ENCODE results near the gene PLCD3. TPM values are rescaled to one million over a fixed set of nuclear protein-coding genes. Genes with fewer than 3 reads are reported as not detected.

PLCD3 gene
- polyA plus RNA-seq, 1 of the 3 experiments (the other 2 are of a cell fraction): 59.7 TPM

DNA sequence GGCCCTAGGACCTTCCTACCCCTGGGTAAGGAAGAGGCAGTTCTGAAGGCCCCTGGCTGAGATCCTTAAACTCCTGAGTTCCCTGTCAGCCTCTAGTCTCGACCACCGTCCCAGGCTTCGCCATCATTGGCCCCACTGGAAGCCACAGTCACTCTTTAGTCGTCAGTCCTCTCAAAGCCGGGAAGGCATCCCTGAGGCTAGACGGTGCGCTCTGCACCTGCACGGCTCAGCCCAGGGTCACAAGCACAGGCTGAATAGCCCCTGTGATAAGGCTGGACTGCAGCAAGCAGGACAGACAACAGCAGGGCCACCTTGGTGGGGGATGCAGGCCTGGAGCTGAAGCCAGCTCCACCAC lies 12.7 kb upstream of the PLCD3 start:
- POLR2A ChIA-PET: interaction anchor here (1.6 kb wide), 1 partner anchor 9 kb away, joined by 8 read pairs; the partner anchor contains the start of gene ACBD4
- CTCF ChIA-PET: interaction anchor here (1.6 to 10.6 kb wide), 3 partner anchors 11 to 53 kb away, joined by 5 to 209 read pairs (median 12); partner anchors contain the start of genes ACBD4 and PLCD3
- Histone ChIP-seq H3K36me3 (replicated peaks in 1 of 2; ENCODE audit: control insufficient read depth in 1 of 2, insufficient read depth in 2 of 2, low read length in 1 of 2) (peaks cover 0 to 2% of the 10 kb centered on the region in 2 experiments), H3K4me1 (ENCODE audit: control insufficient read depth in 1 of 2, insufficient read depth in 2 of 2, low read depth in 1 of 2, low read length in 1 of 2) (peaks cover 8 to 11% of the 10 kb centered on the region in 2 experiments; a peak in 2 of 4 replicates), H3K4me3 (ENCODE audit: low read depth in 2 of 2, low read length in 1 of 2) (no peak overlapping the region), H3K79me2 (ENCODE audit: insufficient read depth) (peaks cover 23% of the 10 kb centered on the region), H3K27me3 (ENCODE audit: insufficient read depth) (no peaks in the 10 kb centered on the region), H2AFZ (ENCODE audit: low read depth) (no peak overlapping the region), H3K27ac (ENCODE audit: low read depth in 2 of 2, low read length in 1 of 2) (no peak overlapping the region), H4K20me1 (ENCODE audit: insufficient read depth) (peaks cover 9% of the 10 kb centered on the region), H3K9me2 (no peaks in the 10 kb centered on the region), H3K9ac (no peak overlapping the region), H3K9me3 (no peaks in the 10 kb centered on the region), H3F3A (replicated peaks; ENCODE audit: insufficient read depth) (peaks cover 30% of the 10 kb centered on the region), H3K4me2 (no peak overlapping the region)
- TF ChIP-seq MEF2A (IDR thresholded peaks at IDR 0.05; ENCODE audit: borderline replicate concordance, low read depth) (no peak), EP300 (IDR thresholded peaks at IDR 0.05; ENCODE audit: borderline replicate concordance in 1 of 2, low read depth in 1 of 2, low read length in 1 of 2) (no peak), TEAD4 (IDR thresholded peaks at IDR 0.05; ENCODE audit: borderline replicate concordance, insufficient read depth) (no peak), RAD21 (IDR thresholded peaks at IDR 0.05; ENCODE audit: low read length) (no peak), GABPA (IDR thresholded peaks at IDR 0.05; ENCODE audit: low read depth) (no peak), SMC3 (IDR thresholded peaks at IDR 0.05; ENCODE audit: low read depth, low read length) (no peak), FOSL2 (IDR thresholded peaks at IDR 0.05; ENCODE audit: borderline replicate concordance, low read depth) (no peak), MXI1 (IDR thresholded peaks at IDR 0.05; ENCODE audit: low read depth, low read length) (no peak), SIN3A (IDR thresholded peaks at IDR 0.05; ENCODE audit: borderline replicate concordance, low read depth, low read length) (no peak), ELF1 (IDR thresholded peaks at IDR 0.05) (no peak), FOXJ3 (CRISPR knock-in tag; IDR thresholded peaks at IDR 0.05) (no peak), FOXM1 (IDR thresholded peaks at IDR 0.05; ENCODE audit: low read depth) (no peak), RFX5 (IDR thresholded peaks at IDR 0.05; ENCODE audit: low read length) (no peak), EZH2phosphoT487 (IDR thresholded peaks at IDR 0.05; ENCODE audit: borderline replicate concordance, low read depth) (no peak)
- TF ChIP-seq, protein P1, sequence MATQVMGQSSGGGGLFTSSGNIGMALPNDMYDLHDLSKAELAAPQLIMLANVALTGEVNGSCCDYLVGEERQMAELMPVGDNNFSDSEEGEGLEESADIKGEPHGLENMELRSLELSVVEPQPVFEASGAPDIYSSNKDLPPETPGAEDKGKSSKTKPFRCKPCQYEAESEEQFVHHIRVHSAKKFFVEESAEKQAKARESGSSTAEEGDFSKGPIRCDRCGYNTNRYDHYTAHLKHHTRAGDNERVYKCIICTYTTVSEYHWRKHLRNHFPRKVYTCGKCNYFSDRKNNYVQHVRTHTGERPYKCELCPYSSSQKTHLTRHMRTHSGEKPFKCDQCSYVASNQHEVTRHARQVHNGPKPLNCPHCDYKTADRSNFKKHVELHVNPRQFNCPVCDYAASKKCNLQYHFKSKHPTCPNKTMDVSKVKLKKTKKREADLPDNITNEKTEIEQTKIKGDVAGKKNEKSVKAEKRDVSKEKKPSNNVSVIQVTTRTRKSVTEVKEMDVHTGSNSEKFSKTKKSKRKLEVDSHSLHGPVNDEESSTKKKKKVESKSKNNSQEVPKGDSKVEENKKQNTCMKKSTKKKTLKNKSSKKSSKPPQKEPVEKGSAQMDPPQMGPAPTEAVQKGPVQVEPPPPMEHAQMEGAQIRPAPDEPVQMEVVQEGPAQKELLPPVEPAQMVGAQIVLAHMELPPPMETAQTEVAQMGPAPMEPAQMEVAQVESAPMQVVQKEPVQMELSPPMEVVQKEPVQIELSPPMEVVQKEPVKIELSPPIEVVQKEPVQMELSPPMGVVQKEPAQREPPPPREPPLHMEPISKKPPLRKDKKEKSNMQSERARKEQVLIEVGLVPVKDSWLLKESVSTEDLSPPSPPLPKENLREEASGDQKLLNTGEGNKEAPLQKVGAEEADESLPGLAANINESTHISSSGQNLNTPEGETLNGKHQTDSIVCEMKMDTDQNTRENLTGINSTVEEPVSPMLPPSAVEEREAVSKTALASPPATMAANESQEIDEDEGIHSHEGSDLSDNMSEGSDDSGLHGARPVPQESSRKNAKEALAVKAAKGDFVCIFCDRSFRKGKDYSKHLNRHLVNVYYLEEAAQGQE (IDR thresholded peaks at IDR 0.05; ENCODE audit: low read depth, low read length): no peak
- DNase-seq: no peak
- WGBS (ENCODE audit: low lambda C conversion rate): 97% methylated on average over 8 of the region's 8 CpGs
